AG09309 (cell line): ENCODE measurements around the gene RELB.

Source experiments
- DNase-seq: peaks from one replicate; pipeline ENCODE4 v3.0.0-alpha.2; 2010; ENCODE audit warnings: low read depth
- H3K4me3 ChIP-seq: 2 replicates; pipeline ENCODE4 v1.5.1; 2011; ENCODE audit warnings: mild to moderate bottlenecking, low read depth, low read length, moderate library complexity; ENCODE audit not compliant: control insufficient read depth
- CTCF ChIP-seq: IDR thresholded peaks from 2 replicates; pipeline ENCODE4 v1.5.1; 2011; ENCODE audit warnings: mild to moderate bottlenecking, low read depth, low read length, inconsistent platforms; ENCODE audit not compliant: insufficient read depth, control insufficient read depth; ENCODE audit errors: missing control alignments

Gene RELB

GRCh38 chr19:45003485-45003884 is 2.2 kb downstream of the RELB start:
- DNase-seq = no peak
- no peak for TF ChIP-seq CTCF
- H3K4me3 ChIP-seq = no peak overlapping the region

- DNase-seq = no peak
- H3K4me3 ChIP-seq = no peak overlapping the region
- TF ChIP-seq CTCF = no peak
Observed at GRCh38 chr19:45005787-45006186, 4.5 kb downstream of the RELB start.

GRCh38 chr19:45008552-45008951 is 7.3 kb downstream of the RELB start:
- TF ChIP-seq CTCF = no peak
- no peak overlapping the region for H3K4me3 ChIP-seq
- DNase-seq = no peak

- DNase-seq = no peak
- H3K4me3 ChIP-seq = no peak overlapping the region
- TF ChIP-seq CTCF = no peak
Observed at GRCh38 chr19:45009625-45010255, 8.5 kb downstream of the RELB start.

GRCh38 chr19:45010306-45010705 is 9.0 kb downstream of the RELB start:
- no peak for TF ChIP-seq CTCF
- no peak for DNase-seq
- H3K4me3 ChIP-seq = no peak overlapping the region

- no peak overlapping the region for H3K4me3 ChIP-seq
- no peak for DNase-seq
- TF ChIP-seq CTCF = no peak
Observed at GRCh38 chr19:45011959-45012358, 10.7 kb downstream of the RELB start.
